Liver (tissue), 9 donors: ENCODE results near the gene NUAK1. TPM values are rescaled to one million over a fixed set of nuclear protein-coding genes. Genes with fewer than 3 reads are reported as not detected.
A peak's percentile ranks its signal among the peaks of the same experiment; 100 is the strongest.

ENCODE experiments used
- DNase-seq: peaks from one replicate; pipeline ENCODE4 v3.0.0-alpha.2; 2017; ENCODE audit warnings: low spot score
- H3K27ac ChIP-seq, 2 donors: one replicate each; pipeline ENCODE4 v1.7.0; 2013; ENCODE audit warnings: inconsistent platforms in 2 of 2, low read length in 2 of 2, control low read depth in 1 of 2, low read depth in 1 of 2, mild to moderate bottlenecking in 1 of 2
- H3K27me3 ChIP-seq, 4 donors: one replicate each; pipeline versions ENCODE4 v1.6.1 to v1.7.0; 2013; ENCODE audit warnings: low read length in 3 of 4, inconsistent platforms in 1 of 4, mild to moderate bottlenecking in 1 of 4, moderate library complexity in 1 of 4; ENCODE audit not compliant: control insufficient read depth in 4 of 4, insufficient read depth in 4 of 4
- H3K36me3 ChIP-seq, 4 donors: one replicate each; pipeline versions ENCODE4 v1.6.1 to v1.7.0; 2013; ENCODE audit warnings: low read length in 3 of 4, mild to moderate bottlenecking in 3 of 4, low read depth in 1 of 4, moderate library complexity in 1 of 4; ENCODE audit not compliant: control insufficient read depth in 4 of 4, insufficient read depth in 3 of 4
- H3K4me1 ChIP-seq, 4 donors: one replicate each; pipeline versions ENCODE4 v1.6.1 to v1.7.0; 2013; ENCODE audit warnings: low read length in 3 of 4, mild to moderate bottlenecking in 3 of 4, moderate library complexity in 1 of 4; ENCODE audit not compliant: control insufficient read depth in 4 of 4, insufficient read depth in 4 of 4
- H3K4me3 ChIP-seq, 3 donors: one replicate each; pipeline versions ENCODE4 v1.6.1 to v1.7.0; 2013; ENCODE audit warnings: low read length in 3 of 3, control low read depth in 1 of 3, low read depth in 1 of 3, mild to moderate bottlenecking in 1 of 3
- H3K9ac ChIP-seq, 2 donors: one replicate each; pipeline ENCODE4 v1.7.0; 2013; ENCODE audit warnings: low read length in 2 of 2, mild to moderate bottlenecking in 2 of 2, moderate library complexity in 2 of 2, control low read depth in 1 of 2, low read depth in 1 of 2
- H3K9me3 ChIP-seq, 4 donors: one replicate each; pipeline versions ENCODE4 v1.6.1 to v1.7.0; 2013; ENCODE audit warnings: low read length in 3 of 4; ENCODE audit not compliant: control insufficient read depth in 4 of 4
- FOXA1 ChIP-seq: IDR thresholded peaks from 2 replicates; pipeline ENCODE4 v1.6.1; 2016; ENCODE audit warnings: antibody characterized with exemption
- GABPA ChIP-seq, 2 donors: IDR thresholded peaks in 1 of 2; conservative IDR thresholded peaks in 1 of 2; 2 replicates each; pipeline ENCODE4 v1.6.1; 2016; ENCODE audit warnings: antibody characterized with exemption in 2 of 2, mild to moderate bottlenecking in 1 of 2, moderate library complexity in 1 of 2
- HNF4A ChIP-seq, 2 donors: conservative IDR thresholded peaks; 2 replicates each; pipeline ENCODE4 v1.6.1; 2016; ENCODE audit warnings: antibody characterized with exemption in 2 of 2, mild to moderate bottlenecking in 2 of 2
- JUND ChIP-seq, 2 donors: IDR thresholded peaks; 2 replicates each; pipeline ENCODE4 v1.6.1; 2016; ENCODE audit warnings: antibody characterized with exemption in 2 of 2
- RAD21 ChIP-seq, 2 donors: IDR thresholded peaks; 2 replicates each; pipeline ENCODE4 v1.6.1; 2016; ENCODE audit warnings: antibody characterized with exemption in 2 of 2, mild to moderate bottlenecking in 2 of 2
- RXRA ChIP-seq, 2 donors: IDR thresholded peaks; 2 replicates each; pipeline ENCODE4 v1.6.1; 2017 to 2018; ENCODE audit warnings: antibody characterized with exemption in 2 of 2, mild to moderate bottlenecking in 1 of 2
- SP1 ChIP-seq: IDR thresholded peaks from 2 replicates; pipeline ENCODE4 v1.6.1; 2018; ENCODE audit warnings: antibody characterized with exemption, mild to moderate bottlenecking
- WGBS: extraction: QIAGEN DNeasy Blood & Tissue Kit; methylation state at CpG from one replicate; pipeline ENCODE4 v1.1.7; 2013; 5-methylcytosine and 5-hydroxymethylcytosine counted together
- polyA plus RNA-seq, 2 donors: library from polyadenylated mRNA; stranded (reverse) in 1 of 2; unstranded in 1 of 2; fragments of 200-250 nt in 1 of 2; fragments of >200 nt in 1 of 2; fragmentation: Nextera tagmentation in 1 of 2; extraction: Ambion mirVana in 1 of 2; gene quantifications; one replicate each; pipeline versions ENCODE4 v1.2.1 to v1.2.3, GENCODE V29; 2013 to 2015
- total RNA-seq, 2 donors: library from RNA; depleted of rRNA; stranded (reverse); fragments of >200 nt; gene quantifications; one replicate each; pipeline ENCODE4 v1.2.3, GENCODE V29; 2014
- TF ChIP-seq, protein P1 (sequence below): IDR thresholded peaks from 2 replicates; pipeline ENCODE4 v1.6.1; 2016; ENCODE audit warnings: antibody characterized with exemption
- TF ChIP-seq, protein P2 (sequence below): IDR thresholded peaks from 2 replicates; pipeline ENCODE4 v1.6.1; 2016; ENCODE audit warnings: antibody characterized with exemption
- donor health status: healthy.
- donor health status: healthy.
- donor health status: healthy.
- donor health status: healthy.
- donor health status: healthy.

Gene NUAK1
- total and polyA plus RNA-seq, 4 donors = 2.5 to 9.3 (median 3.9) TPM

DNA sequence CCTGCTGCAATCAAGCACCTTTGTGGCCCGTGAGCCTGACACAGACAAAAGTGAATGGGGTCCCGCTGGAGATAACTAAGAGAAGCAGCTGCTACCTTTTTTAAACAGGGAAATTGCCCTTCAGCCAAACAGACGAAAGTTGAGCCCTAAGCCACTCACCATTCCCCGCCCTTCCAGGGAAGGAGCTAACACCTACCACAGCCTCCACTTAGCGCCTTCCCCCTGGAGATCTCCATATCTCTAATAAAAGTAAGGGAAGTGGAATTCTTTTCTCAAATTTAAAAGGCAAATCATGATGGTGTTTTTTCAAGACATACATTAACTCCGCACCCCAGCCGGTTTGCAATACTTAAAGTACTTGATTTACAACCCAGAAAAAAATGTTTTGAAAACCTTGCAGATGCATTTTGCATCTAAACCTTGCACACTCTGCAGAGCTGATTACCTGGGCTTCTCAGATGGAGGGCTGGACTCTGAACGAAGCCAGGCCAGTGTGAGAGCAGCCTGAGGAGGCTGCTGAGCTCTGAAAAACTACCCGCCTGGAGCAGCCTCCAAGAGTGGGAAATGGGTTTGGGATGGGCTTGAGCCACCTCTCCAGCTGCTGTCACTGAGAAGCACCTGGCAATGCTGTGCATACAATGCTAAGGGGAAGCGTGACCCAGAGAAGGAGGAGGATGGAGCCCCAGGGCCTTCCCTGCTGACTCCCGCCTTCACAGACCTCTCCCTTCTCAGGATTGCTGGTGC, 10.0 kb downstream of the NUAK1 start:
- 90% methylated on average over 11 of the region's 11 CpGs for WGBS
- no peak for DNase-seq
- Histone ChIP-seq H3K4me1 (peaks cover 1 to 22% (median 5%) of the 10 kb centered on the region in 4 donors), H3K27me3 (no peaks in the 10 kb centered on the region), H3K27ac (no peak overlapping the region), H3K9ac (no peak overlapping the region), H3K36me3 (no peaks in the 10 kb centered on the region), H3K9me3 (no peaks in the 10 kb centered on the region), H3K4me3 (no peak overlapping the region)
- no peak for TF ChIP-seq HNF4A (conservative IDR thresholded peaks at IDR 0.05)
- no peak for TF ChIP-seq GABPA (IDR thresholded peaks at IDR 0.05 in 1 of 2, conservative IDR thresholded peaks at IDR 0.05 in 1 of 2)
- TF ChIP-seq SP1 = no peak

DNA sequence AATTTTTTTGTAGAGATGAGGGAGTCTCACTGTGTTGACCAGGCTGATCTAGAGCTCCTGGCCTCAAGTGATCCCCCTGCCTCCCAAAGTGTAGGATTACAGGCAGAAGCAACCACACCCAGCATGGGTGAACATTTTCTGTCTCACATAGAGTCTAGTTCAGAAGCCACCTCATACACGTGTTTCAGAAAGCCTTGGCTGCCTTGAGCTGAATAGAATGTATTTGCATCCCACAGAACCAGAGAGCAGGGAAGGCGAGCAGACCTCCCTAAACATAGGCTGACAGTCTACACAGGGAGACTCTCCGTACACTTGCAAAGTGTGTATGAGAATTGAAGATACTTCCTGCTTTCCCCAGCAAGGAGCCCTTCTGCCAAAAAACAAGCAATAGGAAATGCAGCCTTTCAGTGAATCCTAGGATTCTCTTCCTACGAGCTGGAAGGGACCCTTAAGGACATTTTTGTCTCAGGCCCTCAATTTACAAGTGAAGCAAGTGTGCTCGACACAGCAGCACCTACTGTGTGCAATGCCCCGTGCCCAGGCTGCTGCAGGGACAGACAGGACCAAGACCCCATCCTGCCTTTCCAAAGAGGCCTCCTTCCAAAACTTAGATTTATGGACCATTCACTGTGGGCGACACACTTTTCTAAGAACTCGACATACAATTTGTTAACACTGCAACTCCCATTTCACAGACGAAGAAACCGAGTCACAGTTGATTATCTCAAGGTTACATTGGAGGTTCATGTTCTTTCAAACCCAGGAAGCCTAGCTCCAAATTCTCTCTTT, 11.2 kb downstream of the NUAK1 start:
- Histone ChIP-seq H3K4me1 (peaks cover 1 to 18% (median 5%) of the 10 kb centered on the region in 4 donors), H3K9me3 (no peaks in the 10 kb centered on the region), H3K36me3 (no peaks in the 10 kb centered on the region), H3K9ac (no peak overlapping the region), H3K27me3 (no peaks in the 10 kb centered on the region), H3K4me3 (no peak overlapping the region), H3K27ac (peak overlapping the region in 1 of 2 donors; percentile 43)
- DNase-seq = no peak
- TF ChIP-seq FOXA1 (no peak), RAD21 (IDR thresholded peaks at IDR 0.05) (peak in 1 of 2 donors; percentile 6)
- WGBS = 82% methylated on average over 10 of the region's 10 CpGs

DNA sequence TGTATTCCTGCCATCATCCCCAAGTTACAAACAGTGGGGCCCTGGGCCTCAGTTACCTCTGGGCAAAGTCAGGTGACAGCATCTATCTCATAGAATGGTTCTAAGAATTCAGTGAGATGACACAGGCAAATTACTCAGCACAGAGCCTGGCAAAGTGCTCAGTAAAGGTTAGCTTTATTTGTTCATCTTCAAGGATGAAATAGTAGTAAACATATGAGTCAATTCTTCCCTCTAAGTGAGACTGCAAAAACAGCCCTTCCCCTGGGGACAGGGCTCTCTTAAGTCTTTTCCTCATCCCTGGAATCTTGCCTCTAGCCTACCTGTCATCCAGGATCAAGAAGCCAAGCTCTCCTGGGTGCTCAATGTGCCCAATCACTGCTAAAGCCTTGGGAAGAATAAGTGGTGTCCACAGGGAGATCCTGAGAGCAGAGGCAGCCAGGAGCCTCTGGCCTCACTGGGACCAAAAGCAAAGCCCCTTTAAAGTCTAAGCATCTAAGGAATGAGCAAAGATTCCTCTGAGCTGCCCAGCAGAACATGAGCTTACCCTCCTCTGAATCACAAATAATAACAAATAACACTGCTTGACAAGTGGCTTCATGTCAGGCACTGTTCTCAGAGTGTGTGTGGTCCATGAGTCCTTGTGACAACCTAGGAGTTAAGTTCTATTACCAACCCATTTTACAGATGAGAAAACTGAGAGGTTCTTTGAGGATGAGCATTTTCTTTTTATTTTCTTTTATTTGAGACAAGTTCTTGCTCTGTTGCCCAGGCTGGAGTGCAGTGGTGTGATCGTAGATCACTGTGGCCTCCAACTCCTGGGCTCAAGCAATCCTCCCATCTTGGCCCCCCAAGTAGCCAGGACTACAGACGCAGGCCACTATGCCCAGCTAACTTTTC, 12.1 kb downstream of the NUAK1 start:
- no peaks in the 10 kb centered on the region for H3K27me3 ChIP-seq
- H3K9ac ChIP-seq = no peak overlapping the region
- TF ChIP-seq HNF4A (conservative IDR thresholded peaks at IDR 0.05) = peak in 1 of 2 donors; percentile 16
- no peak for TF ChIP-seq FOXA1
- peak in 1 of 2 donors; percentile 20 for TF ChIP-seq RXRA (IDR thresholded peaks at IDR 0.05)
- TF ChIP-seq, protein P1, sequence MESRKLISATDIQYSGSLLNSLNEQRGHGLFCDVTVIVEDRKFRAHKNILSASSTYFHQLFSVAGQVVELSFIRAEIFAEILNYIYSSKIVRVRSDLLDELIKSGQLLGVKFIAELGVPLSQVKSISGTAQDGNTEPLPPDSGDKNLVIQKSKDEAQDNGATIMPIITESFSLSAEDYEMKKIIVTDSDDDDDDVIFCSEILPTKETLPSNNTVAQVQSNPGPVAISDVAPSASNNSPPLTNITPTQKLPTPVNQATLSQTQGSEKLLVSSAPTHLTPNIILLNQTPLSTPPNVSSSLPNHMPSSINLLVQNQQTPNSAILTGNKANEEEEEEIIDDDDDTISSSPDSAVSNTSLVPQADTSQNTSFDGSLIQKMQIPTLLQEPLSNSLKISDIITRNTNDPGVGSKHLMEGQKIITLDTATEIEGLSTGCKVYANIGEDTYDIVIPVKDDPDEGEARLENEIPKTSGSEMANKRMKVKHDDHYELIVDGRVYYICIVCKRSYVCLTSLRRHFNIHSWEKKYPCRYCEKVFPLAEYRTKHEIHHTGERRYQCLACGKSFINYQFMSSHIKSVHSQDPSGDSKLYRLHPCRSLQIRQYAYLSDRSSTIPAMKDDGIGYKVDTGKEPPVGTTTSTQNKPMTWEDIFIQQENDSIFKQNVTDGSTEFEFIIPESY = no peak
- peak in 1 of 2 donors; percentile 76 for TF ChIP-seq JUND (IDR thresholded peaks at IDR 0.05)
- TF ChIP-seq, protein P2, sequence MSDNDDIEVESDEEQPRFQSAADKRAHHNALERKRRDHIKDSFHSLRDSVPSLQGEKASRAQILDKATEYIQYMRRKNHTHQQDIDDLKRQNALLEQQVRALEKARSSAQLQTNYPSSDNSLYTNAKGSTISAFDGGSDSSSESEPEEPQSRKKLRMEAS = no peak
- no peak overlapping the region for H3K4me3 ChIP-seq
- H3K36me3 ChIP-seq = no peaks in the 10 kb centered on the region
- 97% methylated on average over 2 of the region's 2 CpGs for WGBS
- no peaks in the 10 kb centered on the region for H3K9me3 ChIP-seq
- no peak for DNase-seq
- H3K27ac ChIP-seq = peak overlapping the region in 1 of 2 donors; percentile 43
- peaks cover 1 to 18% (median 8%) of the 10 kb centered on the region in 4 donors for H3K4me1 ChIP-seq
